GM18907 (cell line): ENCODE data around the gene ZFPL1.

Experiments used
- ATAC-seq: cut with Tn5 transposase; IDR thresholded peaks from one replicate; pipeline ENCODE4 v1.9.1; 2021; ENCODE audit warnings: mild to moderate bottlenecking, moderate library complexity; ENCODE audit not compliant: unreplicated experiment

ZFPL1 gene

DNA sequence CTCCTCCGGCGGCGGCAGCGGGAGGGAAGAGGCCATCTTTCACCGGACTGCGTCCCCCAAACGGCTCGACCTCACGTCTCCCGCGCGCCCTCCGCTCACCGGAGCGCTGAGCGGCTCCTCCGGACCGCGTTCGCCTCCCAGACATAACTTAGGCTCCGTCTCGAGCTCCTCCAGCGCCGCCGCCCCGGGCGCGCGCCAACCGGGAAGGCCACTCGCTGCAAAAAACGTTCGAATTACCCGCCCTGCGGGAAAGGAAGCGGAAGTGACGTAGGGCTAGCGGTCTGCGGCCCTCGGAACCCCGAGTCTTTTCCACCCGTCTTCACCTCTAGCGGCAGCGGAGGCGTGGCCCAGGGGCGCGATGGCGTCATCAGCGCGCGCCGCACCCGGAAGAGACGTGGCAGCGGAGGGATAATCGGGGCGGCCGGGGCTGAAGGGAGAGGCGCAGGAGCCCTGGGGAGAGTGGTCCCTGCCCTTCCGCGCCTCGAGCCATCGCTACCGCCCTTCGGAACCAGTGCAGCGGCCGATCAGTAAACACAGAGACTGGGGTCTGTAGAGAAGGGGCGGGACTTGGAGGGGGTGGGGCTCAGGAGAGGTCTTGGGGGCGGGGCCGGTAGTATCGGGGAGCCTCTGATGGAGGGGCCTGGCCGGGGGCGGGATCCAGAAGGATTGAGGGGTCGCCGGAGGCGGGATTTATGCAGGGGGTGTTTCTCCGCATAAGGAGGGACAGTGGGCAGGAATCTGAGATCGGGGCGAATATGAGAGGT lies at the start of gene ZFPL1, which contains the start of gene CDCA5:
TSS of gene ZFPL1 (plus strand) at position 389 of the 764 bp plus-strand sequence. CDS start 477 bp downstream, outside the sequence.
TSS of gene CDCA5 (minus strand) at position 207 of the 764 bp plus-strand sequence. CDS start at position 145, 62 bp downstream.
- ATAC-seq, result peak; percentile 77

DNA sequence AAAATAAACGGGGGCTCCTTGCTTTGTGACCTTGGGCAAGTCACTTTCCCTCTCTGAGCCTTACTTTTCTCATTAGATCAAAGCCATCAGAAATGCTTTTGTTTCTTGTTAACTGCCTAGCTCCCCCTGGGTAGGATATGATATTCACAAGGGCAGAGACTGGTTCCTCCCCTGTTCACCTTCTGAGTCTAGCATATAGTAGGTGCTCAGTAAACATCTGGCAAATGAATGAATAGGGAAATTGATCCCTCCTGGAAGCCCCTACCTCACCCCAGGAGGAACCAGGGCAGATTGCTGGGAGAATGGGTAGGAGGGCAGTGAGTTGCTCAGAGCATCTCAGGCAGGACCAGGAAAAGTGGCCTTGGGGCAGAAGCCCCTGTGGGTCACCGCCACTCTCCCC lies 49.6 kb upstream of the ZFPL1 start:
- no peak for ATAC-seq

DNA sequence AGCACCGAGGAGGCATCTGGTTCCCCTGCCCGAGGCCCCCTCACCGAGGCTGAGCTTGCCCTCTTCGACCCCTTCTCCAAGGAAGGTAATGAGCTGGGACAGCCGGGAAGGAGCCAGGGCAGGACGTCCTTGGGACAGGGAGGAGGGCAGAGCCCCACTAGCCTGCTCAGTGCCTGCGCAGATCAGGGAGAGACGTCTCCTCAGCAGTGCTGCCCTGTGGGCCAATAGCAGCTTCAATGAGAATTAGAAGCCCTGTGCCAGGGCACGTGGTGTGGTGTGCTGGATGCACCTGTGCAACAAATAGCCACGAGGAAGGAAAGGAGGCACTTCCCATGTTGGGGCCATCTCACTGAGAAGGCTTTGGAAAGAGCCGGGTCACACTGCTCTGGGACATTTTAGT lies 48.4 kb upstream of the ZFPL1 start:
- no peak for ATAC-seq

DNA sequence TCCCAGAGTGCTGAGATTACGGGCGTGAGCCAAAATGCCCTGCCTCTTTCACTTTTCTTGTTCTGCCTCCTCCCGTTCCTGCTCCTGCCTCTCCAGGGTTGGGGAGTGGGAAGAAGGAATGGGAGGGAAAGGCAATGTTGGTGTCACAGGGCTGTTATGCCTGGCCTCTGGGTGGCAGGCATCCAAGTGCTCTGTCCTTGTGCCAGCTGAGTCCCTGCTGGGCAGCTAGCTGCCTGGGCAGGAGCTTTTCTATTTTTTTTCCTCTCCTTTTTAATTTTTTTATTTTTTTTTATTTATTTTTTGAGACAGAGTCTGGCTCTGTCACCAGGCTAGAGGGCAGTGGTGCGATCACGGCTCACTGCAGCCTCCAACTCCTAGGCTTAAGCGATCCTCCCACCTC lies 47.1 kb upstream of the ZFPL1 start:
- ATAC-seq, result no peak

DNA sequence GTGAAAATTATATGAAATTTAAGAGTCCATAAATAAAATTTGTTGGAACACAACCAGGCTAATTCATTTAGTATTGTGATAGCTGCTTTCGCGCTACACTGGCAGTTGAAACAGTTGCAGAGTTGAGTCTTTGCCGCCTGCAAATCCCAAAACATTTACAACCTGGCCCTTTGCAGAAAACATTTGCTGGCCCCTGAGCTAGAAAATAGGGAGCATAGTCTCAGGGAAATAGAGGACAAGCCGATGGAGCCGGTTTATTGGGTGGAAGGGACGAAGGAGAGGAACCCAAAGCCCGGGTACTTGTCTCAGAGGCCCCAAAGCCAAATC lies 43.5 kb upstream of the ZFPL1 start:
- no peak for ATAC-seq

DNA sequence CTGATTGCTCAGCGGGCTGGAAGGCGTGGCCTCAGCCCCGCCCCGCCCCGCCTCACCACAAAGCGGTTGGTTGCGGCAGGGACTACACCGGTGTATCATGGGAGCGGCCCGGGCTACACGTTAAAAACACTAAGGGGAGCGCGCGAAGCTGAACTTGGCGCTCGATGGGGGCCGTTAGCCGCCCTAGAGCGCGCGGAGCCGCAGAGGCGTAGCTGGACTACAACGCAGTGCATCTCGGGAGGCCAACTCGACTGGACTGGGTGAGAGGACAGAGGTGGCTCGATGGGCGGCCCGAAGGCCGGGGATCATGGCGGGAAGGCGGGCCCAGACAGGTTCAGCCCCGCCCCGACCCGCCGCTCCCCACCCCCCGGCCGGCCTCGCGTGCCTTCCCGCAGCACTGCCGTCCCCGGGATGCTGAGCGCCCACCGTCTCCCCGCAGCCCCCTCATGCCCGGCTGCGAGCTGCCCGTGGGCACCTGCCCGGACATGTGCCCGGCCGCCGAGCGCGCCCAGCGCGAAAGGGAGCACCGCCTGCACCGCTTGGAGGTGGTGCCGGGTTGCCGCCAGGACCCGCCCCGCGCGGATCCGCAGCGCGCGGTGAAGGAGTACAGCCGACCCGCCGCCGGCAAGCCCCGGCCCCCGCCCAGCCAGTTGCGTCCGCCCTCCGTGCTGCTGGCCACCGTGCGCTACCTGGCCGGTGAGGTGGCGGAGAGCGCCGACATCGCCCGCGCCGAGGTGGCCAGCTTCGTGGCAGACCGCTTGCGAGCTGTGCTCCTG lies 43.0 kb upstream of the ZFPL1 start, which contains the start of gene SAC3D1:
TSS of gene SAC3D1 (plus strand) at position 364 of the 776 bp plus-strand sequence. CDS start at position 447, 83 bp downstream.
- ATAC-seq, result peak; percentile 82

DNA sequence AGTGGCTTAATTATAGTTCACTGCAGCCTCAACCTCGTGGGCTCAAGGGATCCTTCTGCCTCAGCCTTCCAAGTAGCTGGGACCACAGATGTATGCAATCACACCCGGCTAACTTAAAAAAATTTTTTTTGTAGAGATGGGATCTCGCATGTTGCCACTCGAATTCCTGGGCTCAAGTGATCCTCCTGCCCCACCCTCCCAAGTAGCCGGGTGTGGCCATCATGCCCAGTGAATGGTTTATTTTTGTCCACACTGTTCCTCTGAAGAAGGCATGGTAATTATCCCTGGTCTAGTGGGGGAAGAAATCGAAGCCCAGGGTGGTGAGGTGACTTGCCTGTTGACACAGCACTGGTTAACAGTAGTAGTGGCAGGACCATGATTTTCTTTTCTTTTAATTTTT lies 41.1 kb upstream of the ZFPL1 start:
- no peak for ATAC-seq

DNA sequence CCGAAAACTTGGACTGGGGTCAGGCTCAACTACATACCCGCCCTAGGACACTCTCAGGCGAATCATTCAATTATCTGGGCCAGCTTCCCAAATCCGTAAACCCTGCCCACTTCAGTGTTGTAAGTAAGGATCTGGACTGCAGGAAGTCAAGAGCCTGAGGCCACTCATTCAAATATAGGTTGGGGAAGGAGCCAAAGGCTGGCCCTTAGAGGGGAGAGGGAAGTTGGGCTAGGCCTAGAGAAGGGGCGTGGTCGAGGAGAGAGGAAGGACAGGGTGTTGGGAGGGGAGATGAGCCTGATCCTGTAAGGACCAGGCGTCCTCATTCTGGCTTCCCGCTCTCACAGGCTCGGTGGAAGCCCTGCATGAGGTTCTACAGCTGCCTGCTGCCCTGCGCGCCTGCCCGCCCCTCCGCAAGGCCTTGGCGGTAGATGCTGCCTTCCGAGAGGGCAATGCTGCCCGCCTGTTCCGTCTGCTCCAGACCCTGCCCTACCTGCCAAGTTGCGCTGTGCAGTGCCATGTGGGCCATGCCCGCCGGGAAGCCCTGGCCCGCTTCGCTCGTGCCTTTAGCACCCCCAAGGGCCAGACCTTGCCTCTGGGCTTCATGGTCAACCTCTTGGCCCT lies 40.0 kb upstream of the ZFPL1 start:
- ATAC-seq, result no peak

DNA sequence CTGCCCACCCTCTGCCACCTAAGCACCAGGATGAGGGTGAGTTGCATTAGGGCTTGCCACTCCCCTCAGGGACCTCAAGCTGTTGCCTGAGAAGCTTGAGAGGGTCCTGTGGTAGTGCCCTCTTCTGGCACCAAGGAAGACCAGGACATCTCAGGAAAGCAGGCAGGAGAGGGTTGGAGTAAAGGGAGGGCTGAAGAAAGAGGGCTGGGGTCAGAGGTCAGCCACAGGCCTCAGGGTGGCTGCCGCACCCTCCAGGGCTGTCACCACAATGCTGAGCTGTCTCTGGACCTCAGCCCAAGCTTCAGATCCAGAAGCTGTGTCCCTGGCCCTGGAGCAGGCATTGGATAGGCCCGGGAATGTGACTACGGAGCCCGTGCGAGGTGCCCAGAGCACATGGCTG lies 39.0 kb upstream of the ZFPL1 start:
- no peak for ATAC-seq

DNA sequence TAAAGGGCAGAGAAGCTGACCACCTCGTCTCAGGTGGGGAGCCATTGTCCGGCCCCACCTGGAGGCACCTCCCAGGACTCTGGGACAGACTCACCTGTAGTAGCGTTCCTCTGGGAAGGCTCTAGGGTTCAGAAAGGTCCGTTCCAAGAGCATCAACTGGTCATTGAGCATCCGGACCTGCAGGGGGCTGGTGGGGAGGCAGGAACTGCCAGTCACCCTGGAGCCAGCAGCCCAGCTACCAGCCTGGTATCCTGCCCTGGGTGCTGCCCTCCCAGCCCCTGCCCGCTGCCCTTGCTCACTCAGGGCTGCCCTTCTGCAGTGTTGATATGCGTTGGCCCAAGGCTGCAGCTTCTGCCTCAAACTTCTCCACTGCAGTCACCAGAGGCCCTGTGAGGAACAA lies 38.3 kb upstream of the ZFPL1 start:
- ATAC-seq, result no peak

DNA sequence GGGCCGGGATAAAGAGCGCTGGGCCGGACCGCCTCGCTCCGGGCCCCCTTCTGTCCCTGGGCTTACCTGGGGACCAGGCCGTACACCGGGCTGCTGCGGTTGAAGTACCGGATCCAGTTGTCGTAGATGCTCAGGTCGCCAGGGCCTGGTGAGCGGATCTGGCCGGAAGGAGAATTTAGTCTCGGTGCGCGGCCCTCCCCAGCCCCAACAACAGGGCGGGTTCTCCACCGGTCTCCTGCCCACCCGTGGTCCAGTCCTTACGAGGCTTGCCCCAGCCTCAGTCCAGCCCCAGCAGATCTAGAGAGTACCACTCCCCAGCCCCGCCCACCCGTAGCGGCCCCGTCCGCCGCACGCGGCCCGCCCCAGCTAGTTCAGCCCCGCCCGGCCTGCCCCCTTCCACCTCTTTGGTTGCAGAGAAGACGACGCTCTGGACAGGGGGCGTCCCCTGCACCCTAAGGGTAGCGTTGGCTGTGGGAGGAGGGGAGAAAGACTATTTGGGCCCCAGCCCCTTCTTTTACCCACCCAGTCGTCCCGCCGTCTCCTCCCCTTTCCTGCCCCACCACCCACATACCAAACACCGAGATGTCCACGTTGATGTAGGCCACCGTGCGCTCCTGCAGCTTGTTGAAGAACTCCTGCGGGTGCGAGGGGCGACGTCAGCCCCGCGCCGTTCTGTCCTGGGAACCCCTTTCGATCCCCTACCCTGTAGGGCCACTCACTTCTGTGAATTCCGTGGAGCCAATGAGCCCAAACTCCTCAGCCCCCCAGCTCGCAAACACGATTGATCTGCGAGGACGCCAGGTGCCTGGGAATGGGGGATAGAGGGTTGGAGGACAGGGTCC lies 36.2 kb upstream of the ZFPL1 start:
- ATAC-seq, result no peak

DNA sequence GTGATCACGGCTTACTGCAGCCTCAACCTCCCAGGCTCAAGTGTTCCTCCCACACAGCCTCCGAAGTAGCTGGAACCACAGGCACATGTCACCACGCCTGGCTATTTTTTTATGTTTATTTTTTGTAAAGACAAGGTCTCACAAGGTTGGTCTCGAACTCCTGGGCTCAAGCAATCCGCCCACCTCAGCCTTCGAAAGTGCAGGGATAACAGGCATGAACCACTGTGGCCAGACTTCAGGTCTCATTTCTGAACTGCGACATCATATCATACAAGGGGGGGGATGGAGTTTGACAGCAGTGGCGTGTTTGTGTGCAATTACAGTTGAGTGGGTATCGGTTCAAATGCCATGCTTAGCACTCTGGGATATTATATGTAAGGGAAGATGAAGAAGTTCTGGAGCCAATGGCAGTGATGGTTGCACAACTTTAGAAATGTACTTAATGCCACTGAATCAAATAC lies 32.6 kb upstream of the ZFPL1 start:
- ATAC-seq, result no peak

DNA sequence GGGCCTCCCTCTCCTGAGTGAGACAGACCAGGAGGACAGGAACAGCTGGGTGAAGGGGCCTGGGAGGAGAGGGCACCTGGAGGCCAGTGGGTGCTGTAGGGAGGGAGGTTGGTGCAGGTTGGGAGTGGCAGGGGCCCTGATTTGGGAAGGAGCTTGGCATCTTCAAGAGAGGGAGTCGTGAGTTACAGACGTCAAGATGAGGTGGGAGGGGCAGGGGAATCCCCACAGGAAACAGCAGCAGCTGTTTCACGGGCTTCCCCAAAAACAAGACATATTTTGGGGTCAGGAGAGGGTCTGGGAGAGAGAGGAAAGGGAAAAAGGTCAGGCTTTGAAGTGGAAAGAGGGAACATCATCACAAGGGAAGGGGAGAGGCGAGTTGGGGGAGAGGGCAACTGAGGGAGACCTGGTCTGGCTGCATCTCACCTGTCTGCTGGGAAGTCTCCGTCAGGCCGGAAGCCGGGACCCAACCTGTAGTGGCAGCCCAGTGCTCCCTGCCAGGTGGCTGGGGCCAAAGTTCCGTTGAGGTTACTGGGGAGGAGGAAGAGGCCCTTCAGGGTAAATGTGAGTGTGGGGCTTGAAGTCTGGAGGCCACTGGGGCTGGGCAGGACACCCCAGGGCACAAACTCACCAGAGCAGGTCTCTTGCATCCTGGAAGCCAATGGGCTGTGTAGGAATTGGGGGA lies 30.1 kb upstream of the ZFPL1 start:
- no peak for ATAC-seq

DNA sequence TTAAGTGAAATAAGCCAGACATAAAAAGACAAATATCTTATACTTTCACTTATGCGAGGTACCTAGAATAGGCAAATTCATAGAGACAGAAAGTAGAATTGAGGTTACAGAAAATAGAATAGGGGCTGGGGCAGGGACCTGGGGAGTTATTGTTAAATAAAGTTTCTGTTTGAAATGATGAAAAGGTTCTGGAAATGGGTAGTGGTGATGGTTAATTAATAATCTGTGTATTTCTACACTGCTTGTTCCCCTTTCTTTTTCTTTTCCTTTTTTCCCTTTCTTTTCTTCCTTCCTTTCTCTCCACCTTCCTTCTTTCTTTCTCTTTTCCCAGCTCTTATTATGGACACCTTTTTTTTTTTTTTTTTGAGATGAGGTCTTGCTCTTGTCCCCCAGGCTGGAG lies 28.5 kb upstream of the ZFPL1 start:
- no peak for ATAC-seq

DNA sequence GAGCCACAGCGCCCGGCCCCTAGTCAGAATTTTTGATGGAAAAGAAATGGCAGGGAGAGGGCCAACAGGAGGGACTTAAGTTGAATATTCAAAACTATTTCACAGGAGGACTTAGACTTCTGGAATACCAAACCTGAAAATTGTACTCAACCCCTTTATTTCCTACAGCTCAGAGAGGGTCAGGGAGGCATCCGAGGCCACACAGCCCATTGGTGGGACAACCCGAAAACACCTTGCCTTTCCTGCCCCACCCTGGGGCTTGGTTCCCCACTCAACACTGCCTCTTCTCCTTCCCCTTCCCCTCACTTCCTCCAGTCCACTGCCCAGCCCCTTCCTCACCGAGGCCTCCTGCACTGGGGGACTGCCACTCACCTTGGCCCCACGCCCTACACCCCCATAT lies 27.0 kb upstream of the ZFPL1 start:
- no peak for ATAC-seq

DNA sequence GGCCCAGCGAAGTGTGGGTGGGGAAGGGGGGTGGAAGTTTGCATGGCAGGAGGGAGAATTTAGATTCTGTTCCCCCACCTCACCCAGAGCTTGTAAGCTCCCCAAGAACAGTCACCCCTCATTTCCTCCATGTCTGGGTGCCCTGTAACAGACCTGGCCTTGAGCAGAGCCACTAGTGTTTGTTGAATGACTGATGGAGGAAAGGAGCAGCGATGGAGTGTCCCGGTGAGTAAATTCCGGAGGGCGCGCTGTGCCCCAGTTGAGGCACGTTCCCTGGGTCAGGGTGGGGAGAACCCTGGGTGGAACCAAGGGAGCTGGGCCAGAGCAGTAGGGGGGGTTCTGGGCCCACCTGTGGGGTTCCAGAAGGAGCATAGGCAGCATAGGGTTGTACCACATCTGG lies 26.5 kb upstream of the ZFPL1 start:
- ATAC-seq, result no peak

DNA sequence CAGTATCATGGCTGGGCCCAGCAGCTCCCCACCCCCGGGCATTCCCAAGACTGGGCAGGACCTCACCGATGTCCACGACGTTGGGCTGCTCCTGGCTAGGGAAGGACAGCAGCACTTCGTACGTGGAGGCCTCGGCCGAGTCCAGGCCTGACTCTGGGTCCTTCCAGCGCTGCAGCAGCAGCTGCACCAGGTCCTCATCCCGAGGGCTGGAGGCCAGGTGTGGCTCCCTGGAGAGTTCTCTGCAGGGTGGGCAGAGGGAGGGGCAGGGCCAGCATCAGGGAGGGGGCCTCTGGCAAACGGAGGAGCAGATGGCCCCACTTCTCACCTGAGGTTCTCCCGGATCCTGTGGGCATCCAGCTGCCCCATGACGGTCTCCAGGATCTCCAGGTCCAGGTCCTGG lies 26.0 kb upstream of the ZFPL1 start:
- no peak for ATAC-seq

DNA sequence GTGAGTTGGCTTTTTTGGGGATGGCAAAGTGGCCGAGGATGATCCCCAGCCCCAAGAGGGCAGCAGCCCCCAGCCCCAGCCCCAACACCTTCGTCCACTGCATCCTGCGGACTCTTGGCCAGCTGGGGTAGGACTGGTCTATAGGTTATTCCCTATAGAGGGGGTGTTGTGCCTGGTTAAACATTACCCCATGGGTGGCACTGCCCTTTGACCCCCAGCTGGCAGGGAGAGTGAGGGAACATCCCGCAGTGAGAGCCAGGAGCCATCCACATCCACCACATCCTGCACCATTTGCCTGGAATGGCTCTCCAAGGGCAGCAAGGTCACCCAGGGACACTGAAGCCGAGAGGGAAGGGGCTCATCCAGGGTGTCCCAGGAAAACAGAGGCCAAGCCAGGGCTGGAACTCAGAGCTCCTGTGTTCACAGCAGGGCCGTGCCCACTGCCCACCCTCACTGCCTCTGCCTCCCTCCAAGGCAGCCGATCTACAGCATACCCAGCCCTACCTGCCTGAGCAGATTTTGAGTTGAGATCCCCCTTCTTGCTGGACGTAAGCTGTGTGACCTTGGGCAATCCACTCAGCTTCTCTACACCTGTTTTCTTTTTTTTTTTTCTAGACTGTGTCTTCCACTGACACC lies 25.5 kb upstream of the ZFPL1 start, which contains the start of gene NAALADL1:
TSS of gene NAALADL1 (minus strand) at position 135 of the 636 bp plus-strand sequence. CDS start at position 103, 32 bp downstream.
- ATAC-seq, result no peak

DNA sequence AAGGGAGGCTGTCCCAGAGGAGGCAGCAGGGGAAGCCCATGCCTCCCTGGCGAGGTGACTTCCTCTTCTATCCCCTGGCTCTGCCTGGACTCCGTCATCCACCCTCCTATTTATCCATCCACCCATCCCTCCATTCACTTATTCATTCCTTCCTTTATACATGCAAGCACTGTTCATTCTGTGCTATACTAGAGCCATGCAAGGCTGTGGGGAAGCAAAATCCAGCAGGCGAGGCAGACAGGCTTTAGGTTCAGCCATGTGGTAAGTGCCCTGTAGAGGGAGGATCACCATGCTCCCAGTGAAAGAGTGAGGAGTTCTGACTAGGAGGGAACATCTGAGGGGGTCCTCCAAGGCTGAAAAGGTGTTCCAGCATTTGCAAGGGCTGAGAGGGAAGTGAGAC lies 24.5 kb upstream of the ZFPL1 start:
- no peak for ATAC-seq
